Left lung (tissue), 10 donors: ENCODE measurements around the gene CD84. TPM values are rescaled to one million over a fixed set of nuclear protein-coding genes. Genes with fewer than 3 reads are reported as not detected.
A peak's percentile ranks its signal among the peaks of the same experiment; 100 is the strongest.
"Not testable (repeated sequence)": the region's sequence is repeated elsewhere in the genome, so short reads cannot be mapped to it uniquely, and the experiment has no call there.

Experiments
- ATAC-seq: fragments of 200-7000 bp; cut with Tn5 transposase; one replicate; pipeline ENCODE4 v1.9.1; 2020; ENCODE audit warnings: moderate library complexity
- DNase-seq, 4 donors: peaks; one replicate each; pipeline ENCODE4 v3.0.0-alpha.2; 2013 to 2020
- H3K27ac ChIP-seq, 2 donors: fragments of 200-600 bp; sonication (generic) in 1 of 2; one replicate each; pipeline versions ENCODE4 v1.5.0 to v1.8.0; 2020 to 2021
- H3K27me3 ChIP-seq, 2 donors: fragments of 200-600 bp; sonication (generic) in 1 of 2; one replicate each; pipeline versions ENCODE4 v1.5.0 to v1.8.0; 2020 to 2021
- H3K36me3 ChIP-seq, 2 donors: fragments of 200-600 bp; sonication (generic) in 1 of 2; one replicate each; pipeline versions ENCODE4 v1.5.0 to v1.8.0; 2020 to 2021
- H3K4me1 ChIP-seq, 2 donors: fragments of 200-600 bp; one replicate each; pipeline ENCODE4 v1.8.0; 2021
- H3K4me3 ChIP-seq, 2 donors: fragments of 200-600 bp; sonication (generic) in 1 of 2; one replicate each; pipeline versions ENCODE4 v1.5.0 to v1.8.0; 2020 to 2021; ENCODE audit warnings: mild to moderate bottlenecking in 1 of 2
- H3K9me3 ChIP-seq, 2 donors: fragments of 200-600 bp; sonication (generic) in 1 of 2; one replicate each; pipeline versions ENCODE4 v1.5.0 to v1.8.0; 2020 to 2021
- intact Hi-C, 2 donors: fragments of 100-400 bp; cut with DNase I; formaldehyde crosslinking; loops; one replicate each; pipeline versions ENCODE4 v1.11.2 to v1.14.2; 2022
- polyA plus RNA-seq, 6 donors: library from polyadenylated mRNA; unstranded; fragments of 120-200 nt; gene quantifications; one replicate each; pipeline ENCODE4 v1.2.1, GENCODE V29; 2013; ENCODE audit not compliant: insufficient read length in 6 of 6
- total RNA-seq, 2 donors: library from RNA; stranded (reverse); fragmentation: NEBNext Ultra II Directional; extraction: Animal tissue kit (Norgen Biotek cat#: 25700); gene quantifications; one replicate each; pipeline ENCODE4 v1.2.1, GENCODE V29; 2021
- TF ChIP-seq, protein P1 (sequence below), 2 donors: fragments of 200-600 bp; sonication (generic) in 1 of 2; IDR thresholded peaks; one replicate each; pipeline versions ENCODE4 v1.5.0 to v1.8.0; 2021; ENCODE audit warnings: antibody characterized with exemption in 2 of 2
- donor health status: DM: no; HTN: yes; CAD: no.
- donor health status: DM: no; HTN: no; CAD: no.

The CD84 gene
- total and polyA plus RNA-seq, 8 donors = 1.6 to 39.7 (median 2.3) TPM

- no peak for DNase-seq
- H3K36me3 ChIP-seq = no peaks in the 10 kb centered on the region
- intact Hi-C loops = no loop called here
- ATAC-seq = peak; percentile 88
- peak overlapping the region in 1 of 2 donors; percentile 10 for H3K4me3 ChIP-seq
- H3K9me3 ChIP-seq = no peaks in the 10 kb centered on the region
- no peak overlapping the region for H3K27ac ChIP-seq
- TF ChIP-seq, protein P1, sequence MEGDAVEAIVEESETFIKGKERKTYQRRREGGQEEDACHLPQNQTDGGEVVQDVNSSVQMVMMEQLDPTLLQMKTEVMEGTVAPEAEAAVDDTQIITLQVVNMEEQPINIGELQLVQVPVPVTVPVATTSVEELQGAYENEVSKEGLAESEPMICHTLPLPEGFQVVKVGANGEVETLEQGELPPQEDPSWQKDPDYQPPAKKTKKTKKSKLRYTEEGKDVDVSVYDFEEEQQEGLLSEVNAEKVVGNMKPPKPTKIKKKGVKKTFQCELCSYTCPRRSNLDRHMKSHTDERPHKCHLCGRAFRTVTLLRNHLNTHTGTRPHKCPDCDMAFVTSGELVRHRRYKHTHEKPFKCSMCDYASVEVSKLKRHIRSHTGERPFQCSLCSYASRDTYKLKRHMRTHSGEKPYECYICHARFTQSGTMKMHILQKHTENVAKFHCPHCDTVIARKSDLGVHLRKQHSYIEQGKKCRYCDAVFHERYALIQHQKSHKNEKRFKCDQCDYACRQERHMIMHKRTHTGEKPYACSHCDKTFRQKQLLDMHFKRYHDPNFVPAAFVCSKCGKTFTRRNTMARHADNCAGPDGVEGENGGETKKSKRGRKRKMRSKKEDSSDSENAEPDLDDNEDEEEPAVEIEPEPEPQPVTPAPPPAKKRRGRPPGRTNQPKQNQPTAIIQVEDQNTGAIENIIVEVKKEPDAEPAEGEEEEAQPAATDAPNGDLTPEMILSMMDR (IDR thresholded peaks at IDR 0.05) = no peak
- H3K4me1 ChIP-seq = peaks cover 0 to 5% of the 10 kb centered on the region in 2 donors
- no peaks in the 10 kb centered on the region for H3K27me3 ChIP-seq
Observed at GRCh38 chr1:160519642-160520435, 59.5 kb downstream of the CD84 start.

- H3K9me3 ChIP-seq, H3K4me1 ChIP-seq, ATAC-seq, H3K27me3 ChIP-seq, intact Hi-C loops, H3K4me3 ChIP-seq, H3K27ac ChIP-seq, H3K36me3 ChIP-seq, DNase-seq: not testable (repeated sequence)
Observed at GRCh38 chr1:160517519-160517918, 61.8 kb downstream of the CD84 start.

DNA sequence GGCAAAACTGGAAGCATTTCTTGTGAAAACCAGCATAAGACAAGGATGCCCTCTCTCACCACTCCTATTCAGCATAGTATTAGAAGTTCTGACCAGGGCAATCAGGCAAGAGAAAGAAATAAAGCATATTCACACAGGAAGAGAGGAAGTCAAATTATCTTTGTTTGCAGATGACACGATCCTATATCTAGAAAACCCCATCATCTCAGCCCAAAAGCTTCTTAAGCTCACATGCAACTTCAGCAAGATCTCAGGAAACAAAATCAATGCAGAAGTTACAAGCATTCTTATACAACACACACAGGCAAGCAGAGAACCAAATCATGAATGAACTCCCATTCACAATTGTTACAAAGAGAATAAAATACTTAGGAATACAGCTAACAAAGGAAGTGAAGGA, 63.4 kb downstream of the CD84 start:
- H3K27me3 ChIP-seq, intact Hi-C loops, H3K9me3 ChIP-seq, DNase-seq, ATAC-seq, H3K4me1 ChIP-seq, H3K4me3 ChIP-seq, H3K27ac ChIP-seq, H3K36me3 ChIP-seq: not testable (repeated sequence)

- TF ChIP-seq, protein P1 (IDR thresholded peaks at IDR 0.05) = no peak
- intact Hi-C loops = no loop called here
- DNase-seq (no peak), ATAC-seq (no peak)
- no peaks in the 10 kb centered on the region for H3K27me3 ChIP-seq
- peaks cover 0 to 4% of the 10 kb centered on the region in 2 donors for H3K4me1 ChIP-seq
- no peak overlapping the region for H3K27ac ChIP-seq
- H3K4me3 ChIP-seq = no peak overlapping the region
- no peaks in the 10 kb centered on the region for H3K36me3 ChIP-seq
- peaks cover 0 to 36% of the 10 kb centered on the region in 2 donors for H3K9me3 ChIP-seq
Observed at GRCh38 chr1:160504651-160505050, 74.6 kb downstream of the CD84 start.

GRCh38 chr1:160503087-160503486, 76.2 kb downstream of the CD84 start:
- Histone ChIP-seq H3K27ac (no peak overlapping the region), H3K36me3 (no peaks in the 10 kb centered on the region), H3K27me3 (no peaks in the 10 kb centered on the region), H3K4me3 (no peak overlapping the region), H3K4me1 (peaks cover 0 to 4% of the 10 kb centered on the region in 2 donors), H3K9me3 (peaks cover 0 to 35% of the 10 kb centered on the region in 2 donors)
- ATAC-seq (no peak), DNase-seq (no peak)
- TF ChIP-seq, protein P1 (IDR thresholded peaks at IDR 0.05) = no peak
- intact Hi-C loops = no loop called here

- no peak for ATAC-seq
- TF ChIP-seq, protein P1 (IDR thresholded peaks at IDR 0.05) = no peak
- H3K27ac ChIP-seq = peak overlapping the region in 1 of 2 donors; percentile 57
- peaks cover 0 to 4% of the 10 kb centered on the region in 2 donors for H3K4me1 ChIP-seq
- no peaks in the 10 kb centered on the region for H3K36me3 ChIP-seq
- intact Hi-C loops = no loop called here
- no peak for DNase-seq
- no peak overlapping the region for H3K4me3 ChIP-seq
- peaks cover 0 to 11% of the 10 kb centered on the region in 2 donors for H3K9me3 ChIP-seq
- no peaks in the 10 kb centered on the region for H3K27me3 ChIP-seq
Observed at GRCh38 chr1:160500321-160500990, 78.8 kb downstream of the CD84 start.
